HCT116 (cell line): ENCODE measurements around the gene RPTOR.

ENCODE experiments used
- ATF3 ChIP-seq: IDR thresholded peaks from 2 replicates; pipeline ENCODE4 v1.6.1; 2012
- ELF1 ChIP-seq: IDR thresholded peaks from 2 replicates; pipeline ENCODE4 v1.6.1; 2012; ENCODE audit warnings: low read depth, borderline replicate concordance
- EZH2 ChIP-seq: fragments of 200-600 bp; sonication (generic); IDR thresholded peaks from 2 replicates; pipeline ENCODE4 v1.6.1; 2017; ENCODE audit warnings: antibody characterized with exemption, mixed run types
- POLR2A ChIP-seq: IDR thresholded peaks from 2 replicates; pipeline ENCODE4 v1.7.0; 2011; ENCODE audit warnings: borderline replicate concordance; ENCODE audit not compliant: insufficient read depth, insufficient read length; ENCODE audit errors: extremely low read depth
- SP1 ChIP-seq: IDR thresholded peaks from 2 replicates; pipeline ENCODE4 v1.6.1; 2012; ENCODE audit warnings: low read depth
- SRF ChIP-seq: IDR thresholded peaks from 2 replicates; pipeline ENCODE4 v1.6.1; 2012; ENCODE audit warnings: low read depth
- TCF7L2 ChIP-seq: IDR thresholded peaks from 2 replicates; pipeline ENCODE4 v1.7.0; 2011; ENCODE audit warnings: borderline replicate concordance, inconsistent platforms; ENCODE audit not compliant: insufficient read depth, insufficient read length; ENCODE audit errors: extremely low read depth
- YY1 ChIP-seq: IDR thresholded peaks from 2 replicates; pipeline ENCODE4 v1.6.1; 2011; ENCODE audit warnings: low read length, low read depth, moderate library complexity, mild to moderate bottlenecking; ENCODE audit not compliant: insufficient replicate concordance; ENCODE audit errors: extremely low read depth
- TF ChIP-seq, protein P1 (sequence below), 3 experiments: fragments of 200-600 bp in 1 of 3; sonication (generic) in 1 of 3; IDR thresholded peaks in 2 of 3; conservative IDR thresholded peaks in 1 of 3; 2 replicates each; pipeline ENCODE4 v1.5.1; 2012 to 2017; ENCODE audit warnings: low read depth in 2 of 3, low read length in 2 of 3, antibody characterized with exemption in 1 of 3, borderline replicate concordance in 1 of 3, control low read depth in 1 of 3, mild to moderate bottlenecking in 1 of 3, mixed read lengths in 1 of 3, mixed run types in 1 of 3, moderate library complexity in 1 of 3; ENCODE audit not compliant: insufficient read depth in 1 of 3
- TF ChIP-seq, protein P2 (sequence below): IDR thresholded peaks from 2 replicates; pipeline ENCODE4 v1.6.1; 2012

- TF ChIP-seq TCF7L2 (no peak), EZH2 (no peak), YY1 (no peak), SRF (no peak), ELF1 (no peak), SP1 (no peak), POLR2A (no peak), ATF3 (no peak)
- TF ChIP-seq, protein P1, sequence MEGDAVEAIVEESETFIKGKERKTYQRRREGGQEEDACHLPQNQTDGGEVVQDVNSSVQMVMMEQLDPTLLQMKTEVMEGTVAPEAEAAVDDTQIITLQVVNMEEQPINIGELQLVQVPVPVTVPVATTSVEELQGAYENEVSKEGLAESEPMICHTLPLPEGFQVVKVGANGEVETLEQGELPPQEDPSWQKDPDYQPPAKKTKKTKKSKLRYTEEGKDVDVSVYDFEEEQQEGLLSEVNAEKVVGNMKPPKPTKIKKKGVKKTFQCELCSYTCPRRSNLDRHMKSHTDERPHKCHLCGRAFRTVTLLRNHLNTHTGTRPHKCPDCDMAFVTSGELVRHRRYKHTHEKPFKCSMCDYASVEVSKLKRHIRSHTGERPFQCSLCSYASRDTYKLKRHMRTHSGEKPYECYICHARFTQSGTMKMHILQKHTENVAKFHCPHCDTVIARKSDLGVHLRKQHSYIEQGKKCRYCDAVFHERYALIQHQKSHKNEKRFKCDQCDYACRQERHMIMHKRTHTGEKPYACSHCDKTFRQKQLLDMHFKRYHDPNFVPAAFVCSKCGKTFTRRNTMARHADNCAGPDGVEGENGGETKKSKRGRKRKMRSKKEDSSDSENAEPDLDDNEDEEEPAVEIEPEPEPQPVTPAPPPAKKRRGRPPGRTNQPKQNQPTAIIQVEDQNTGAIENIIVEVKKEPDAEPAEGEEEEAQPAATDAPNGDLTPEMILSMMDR (IDR thresholded peaks at IDR 0.05 in 2 of 3, conservative IDR thresholded peaks at IDR 0.05 in 1 of 3; ENCODE audit: borderline replicate concordance in 1 of 3, insufficient read depth in 1 of 3, low read depth in 2 of 3, low read length in 2 of 3), result no peak
- TF ChIP-seq, protein P2, sequence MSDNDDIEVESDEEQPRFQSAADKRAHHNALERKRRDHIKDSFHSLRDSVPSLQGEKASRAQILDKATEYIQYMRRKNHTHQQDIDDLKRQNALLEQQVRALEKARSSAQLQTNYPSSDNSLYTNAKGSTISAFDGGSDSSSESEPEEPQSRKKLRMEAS, result no peak
These were observed 28.3 kb upstream of the RPTOR start for GRCh38 chr17:80516171-80516932.
